Testis (tissue), 3 donors: ENCODE results near the gene SLC7A6. TPM values are rescaled to one million over a fixed set of nuclear protein-coding genes. Genes with fewer than 3 reads are reported as not detected.
A peak's percentile ranks its signal among the peaks of the same experiment; 100 is the strongest.

Experiments used
- DNase-seq: peaks from one replicate; pipeline ENCODE4 v3.0.0-alpha.2; 2019
- H3K27ac ChIP-seq, 2 donors: fragments of 200-600 bp; sonication (generic); one replicate each; pipeline ENCODE4 v1.5.1; 2019
- H3K27me3 ChIP-seq: fragments of 200-600 bp; sonication (generic); one replicate; pipeline ENCODE4 v1.5.1; 2019
- H3K36me3 ChIP-seq: fragments of 200-600 bp; sonication (generic); one replicate; pipeline ENCODE4 v1.5.1; 2017; ENCODE audit warnings: low read depth; ENCODE audit errors: missing control alignments
- H3K4me1 ChIP-seq: fragments of 200-600 bp; sonication (generic); one replicate; pipeline ENCODE4 v1.5.1; 2019
- H3K4me3 ChIP-seq, 2 donors: fragments of 200-600 bp; sonication (generic); one replicate each; pipeline ENCODE4 v1.5.1; 2017 to 2019
- H3K9me3 ChIP-seq: fragments of 200-600 bp; sonication (generic); one replicate; pipeline ENCODE4 v1.5.1; 2017
- POLR2A ChIP-seq: fragments of 450-650 bp; IDR thresholded peaks from one replicate; pipeline ENCODE4 v1.6.1; 2017; ENCODE audit warnings: antibody characterized with exemption, mild to moderate bottlenecking, moderate library complexity
- WGBS, 2 donors: methylation state at CpG; one replicate each; pipeline ENCODE4 v1.1.5; 2018; 5-methylcytosine and 5-hydroxymethylcytosine counted together
- intact Hi-C: fragments of 100-400 bp; cut with DNase I; formaldehyde crosslinking; loops from one replicate; pipeline ENCODE4 v1.15.1; 2023; ENCODE audit warnings: low total_unique reads
- polyA plus RNA-seq: library from polyadenylated mRNA; stranded (reverse); fragments of 350-450 nt; fragmentation: Illumina TruSeq; extraction: RNeasy Lipid Tissue Mini Kit (QIAGEN cat#74804); gene quantifications from one replicate; pipeline ENCODE4 v1.2.3, GENCODE V29; 2014; ENCODE audit warnings: low read depth, low replicate concordance; ENCODE audit not compliant: insufficient read depth
- total RNA-seq, 2 donors: library from RNA; depleted of rRNA; stranded (reverse); fragments of >200 nt; gene quantifications; one replicate each; pipeline ENCODE4 v1.2.3, GENCODE V29; 2016
- TF ChIP-seq, protein P1 (sequence below), 3 experiments: fragments of 450-650 bp in 2 of 3; fragments of 200-600 bp in 1 of 3; sonication (generic) in 1 of 3; IDR thresholded peaks; one replicate each; pipeline ENCODE4 v1.5.1; 2016 to 2019; ENCODE audit warnings: antibody characterized with exemption in 3 of 3, mild to moderate bottlenecking in 2 of 3, moderate library complexity in 1 of 3

The SLC7A6 gene
- total and polyA plus RNA-seq, 3 donors from 2014 or later = 28.6 to 48.6 (median 42.2) TPM

DNA sequence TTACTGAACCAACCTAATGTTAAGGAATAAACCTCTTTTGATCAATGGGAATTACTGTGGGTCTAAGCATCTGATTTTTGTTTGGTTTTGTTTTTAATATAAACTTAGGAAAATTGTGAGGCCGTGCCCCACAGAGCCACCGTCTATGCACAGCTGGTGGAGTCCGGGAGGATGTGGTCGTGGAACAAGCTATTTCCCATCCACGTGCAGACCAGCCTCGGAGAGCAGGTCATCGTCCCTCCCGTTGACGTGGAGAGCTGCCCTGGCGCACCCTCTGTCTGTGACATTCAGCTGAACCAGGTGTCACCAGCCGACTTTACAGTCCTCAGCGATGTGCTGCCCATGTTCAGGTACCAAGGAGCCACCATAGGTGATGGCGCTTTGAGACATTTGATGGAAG lies 74.9 kb downstream of the SLC7A6 start:
- no peak overlapping the region for H3K4me3 ChIP-seq
- no peaks in the 10 kb centered on the region for H3K36me3 ChIP-seq
- H3K27ac ChIP-seq = no peak overlapping the region
- no peaks in the 10 kb centered on the region for H3K9me3 ChIP-seq
- no peaks in the 10 kb centered on the region for H3K27me3 ChIP-seq
- intact Hi-C loops = no loop called here
- no peak for DNase-seq
- peaks cover 5% of the 10 kb centered on the region for H3K4me1 ChIP-seq
- TF ChIP-seq, protein P1, sequence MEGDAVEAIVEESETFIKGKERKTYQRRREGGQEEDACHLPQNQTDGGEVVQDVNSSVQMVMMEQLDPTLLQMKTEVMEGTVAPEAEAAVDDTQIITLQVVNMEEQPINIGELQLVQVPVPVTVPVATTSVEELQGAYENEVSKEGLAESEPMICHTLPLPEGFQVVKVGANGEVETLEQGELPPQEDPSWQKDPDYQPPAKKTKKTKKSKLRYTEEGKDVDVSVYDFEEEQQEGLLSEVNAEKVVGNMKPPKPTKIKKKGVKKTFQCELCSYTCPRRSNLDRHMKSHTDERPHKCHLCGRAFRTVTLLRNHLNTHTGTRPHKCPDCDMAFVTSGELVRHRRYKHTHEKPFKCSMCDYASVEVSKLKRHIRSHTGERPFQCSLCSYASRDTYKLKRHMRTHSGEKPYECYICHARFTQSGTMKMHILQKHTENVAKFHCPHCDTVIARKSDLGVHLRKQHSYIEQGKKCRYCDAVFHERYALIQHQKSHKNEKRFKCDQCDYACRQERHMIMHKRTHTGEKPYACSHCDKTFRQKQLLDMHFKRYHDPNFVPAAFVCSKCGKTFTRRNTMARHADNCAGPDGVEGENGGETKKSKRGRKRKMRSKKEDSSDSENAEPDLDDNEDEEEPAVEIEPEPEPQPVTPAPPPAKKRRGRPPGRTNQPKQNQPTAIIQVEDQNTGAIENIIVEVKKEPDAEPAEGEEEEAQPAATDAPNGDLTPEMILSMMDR (IDR thresholded peaks at IDR 0.05) = no peak
- TF ChIP-seq POLR2A = no peak
- 92 to 93% methylated on average over 12 to 13 of the region's 13 CpGs for WGBS, 2 donors

DNA sequence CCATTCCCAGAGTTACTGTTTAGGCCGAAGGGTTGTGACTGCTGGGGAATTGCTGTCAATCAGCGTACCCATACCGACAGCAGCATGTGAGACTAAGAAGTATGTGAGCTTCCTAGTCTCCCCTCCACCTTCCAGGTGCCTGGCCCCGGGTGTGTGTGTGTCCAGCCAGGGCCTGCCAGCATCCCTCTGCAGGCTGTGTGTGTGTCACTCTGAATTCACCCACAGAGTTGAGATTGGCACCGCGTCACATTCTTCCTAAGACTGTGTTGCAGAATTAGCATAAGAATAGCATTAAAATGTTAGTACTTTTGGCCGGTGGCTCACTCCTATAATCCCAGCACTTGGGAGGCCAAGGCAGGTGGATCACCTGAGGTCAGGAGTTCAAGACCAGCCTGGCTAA lies 78.3 kb downstream of the SLC7A6 start:
- no peak for TF ChIP-seq POLR2A
- TF ChIP-seq, protein P1 (IDR thresholded peaks at IDR 0.05) = no peak
- Histone ChIP-seq H3K27ac (no peak overlapping the region), H3K27me3 (no peaks in the 10 kb centered on the region), H3K9me3 (no peaks in the 10 kb centered on the region), H3K4me3 (no peak overlapping the region), H3K36me3 (no peaks in the 10 kb centered on the region), H3K4me1 (peaks cover 5% of the 10 kb centered on the region)
- intact Hi-C loops = no loop called here
- DNase-seq = no peak
- 94% methylated on average over 4 to 7 of the region's 7 CpGs for WGBS, 2 donors

DNA sequence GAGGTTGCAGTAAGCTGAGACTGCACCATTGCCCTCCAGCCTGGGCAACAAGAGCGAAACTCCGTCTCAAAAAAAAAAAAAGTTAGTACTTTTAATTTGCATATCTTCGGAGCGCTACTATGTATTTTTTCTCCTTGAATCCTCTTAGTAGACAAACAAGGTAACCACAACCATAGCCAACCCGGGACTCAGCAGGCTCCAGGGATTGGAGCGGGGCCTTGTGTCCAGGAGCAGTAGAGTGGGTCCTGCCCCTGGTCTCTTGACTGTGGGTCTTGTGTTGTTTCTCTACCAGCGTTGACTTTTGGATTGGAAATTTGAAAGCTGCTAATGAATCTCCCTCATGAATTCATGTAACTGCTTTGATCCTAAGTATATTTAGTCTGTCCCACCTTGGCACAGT lies 78.8 kb downstream of the SLC7A6 start:
- peaks cover 5% of the 10 kb centered on the region for H3K4me1 ChIP-seq
- no peak for DNase-seq
- intact Hi-C loops = no loop called here
- H3K27me3 ChIP-seq = no peaks in the 10 kb centered on the region
- 74 to 87% methylated on average over 7 of the region's 7 CpGs for WGBS, 2 donors
- no peaks in the 10 kb centered on the region for H3K36me3 ChIP-seq
- H3K9me3 ChIP-seq = no peaks in the 10 kb centered on the region
- H3K27ac ChIP-seq = peak overlapping the region in 1 of 2 donors; percentile 44
- no peak overlapping the region for H3K4me3 ChIP-seq
- TF ChIP-seq POLR2A = no peak
- TF ChIP-seq, protein P1 (IDR thresholded peaks at IDR 0.05) = no peak

DNA sequence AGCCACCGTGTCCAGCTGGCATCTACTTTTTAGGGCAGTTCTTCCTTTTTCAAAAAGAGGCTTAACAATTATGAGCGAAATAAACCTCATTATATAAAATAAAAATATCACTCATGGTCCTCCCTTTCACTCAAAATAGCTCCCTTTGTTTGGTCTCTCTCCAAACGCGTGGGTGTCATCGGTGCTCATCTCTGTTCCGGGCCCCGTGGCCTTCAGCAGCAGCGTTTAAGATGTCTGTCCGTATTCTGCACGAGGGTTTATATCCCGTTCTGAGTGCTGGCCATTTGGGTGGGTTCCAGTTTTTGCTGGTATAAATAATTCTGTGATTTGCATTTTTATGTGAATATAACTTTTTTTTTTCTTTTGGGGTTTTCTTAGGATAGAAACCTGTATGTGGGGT lies 79.9 kb downstream of the SLC7A6 start:
- Histone ChIP-seq H3K36me3 (no peaks in the 10 kb centered on the region), H3K27me3 (no peaks in the 10 kb centered on the region), H3K27ac (peak overlapping the region in 1 of 2 donors; percentile 44), H3K9me3 (no peaks in the 10 kb centered on the region), H3K4me1 (peaks cover 5% of the 10 kb centered on the region), H3K4me3 (no peak overlapping the region)
- intact Hi-C loops = no loop called here
- DNase-seq = peak; percentile 77
- TF ChIP-seq POLR2A = no peak
- TF ChIP-seq, protein P1 (IDR thresholded peaks at IDR 0.05) = no peak
- 48 to 61% methylated on average over 11 of the region's 11 CpGs for WGBS, 2 donors

DNA sequence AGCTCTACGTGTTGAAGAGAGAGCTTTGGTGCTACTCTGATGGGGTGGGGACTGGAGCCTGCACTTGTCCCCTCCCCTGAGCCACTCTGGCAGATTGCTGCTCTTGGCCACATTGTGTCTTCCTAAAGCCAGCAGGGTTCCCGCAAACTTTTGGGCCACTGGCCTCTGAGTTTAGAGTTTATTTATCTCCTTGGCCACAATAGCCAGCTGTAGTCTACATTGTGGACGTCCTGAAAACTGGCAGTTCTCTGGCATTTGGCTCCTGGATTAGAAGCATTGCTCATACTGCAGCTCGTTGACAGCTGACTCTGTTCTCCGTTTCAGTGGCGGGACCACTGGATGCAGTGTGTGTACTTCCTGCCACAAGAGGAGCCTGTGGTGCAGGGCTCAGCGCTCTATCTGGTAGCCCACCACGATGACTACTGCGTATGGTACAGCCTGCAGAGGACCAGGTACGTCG lies 81.1 kb downstream of the SLC7A6 start:
- intact Hi-C loops = no loop called here
- WGBS, 2 donors = 65 to 78% methylated on average over 11 of the region's 11 CpGs

More for the DNA sequence above, 81.1 kb downstream of the SLC7A6 start:
- Histone ChIP-seq H3K4me1 (peaks cover 5% of the 10 kb centered on the region), H3K27ac (no peak overlapping the region), H3K9me3 (no peaks in the 10 kb centered on the region), H3K36me3 (no peaks in the 10 kb centered on the region), H3K4me3 (no peak overlapping the region), H3K27me3 (no peaks in the 10 kb centered on the region)
- TF ChIP-seq, protein P1 (IDR thresholded peaks at IDR 0.05) = no peak
- no peak for TF ChIP-seq POLR2A
- no peak for DNase-seq
